Ishikawa (cell line): ENCODE data around the gene IGFL1.

Experiments
- CREB1 ChIP-seq: IDR thresholded peaks from 2 replicates; pipeline ENCODE4 v1.6.1; 2012; ENCODE audit warnings: low read depth
- FOXM1 ChIP-seq: IDR thresholded peaks from 2 replicates; pipeline ENCODE4 v1.6.1; 2012; ENCODE audit warnings: low read depth, borderline replicate concordance
- RAD21 ChIP-seq: IDR thresholded peaks from 2 replicates; pipeline ENCODE4 v1.6.1; 2012; ENCODE audit warnings: low read depth
- TCF12 ChIP-seq: IDR thresholded peaks from 2 replicates; pipeline ENCODE4 v1.6.1; 2012; ENCODE audit warnings: low read depth
- YY1 ChIP-seq: IDR thresholded peaks from 2 replicates; pipeline ENCODE4 v1.6.1; 2012; ENCODE audit warnings: low read depth
- TF ChIP-seq, protein P1 (sequence below): IDR thresholded peaks from 2 replicates; pipeline ENCODE4 v1.6.1; 2012; ENCODE audit warnings: low read depth, mild to moderate bottlenecking
- TF ChIP-seq, protein P2 (sequence below): IDR thresholded peaks from 2 replicates; pipeline ENCODE4 v1.6.1; 2012

DNA sequence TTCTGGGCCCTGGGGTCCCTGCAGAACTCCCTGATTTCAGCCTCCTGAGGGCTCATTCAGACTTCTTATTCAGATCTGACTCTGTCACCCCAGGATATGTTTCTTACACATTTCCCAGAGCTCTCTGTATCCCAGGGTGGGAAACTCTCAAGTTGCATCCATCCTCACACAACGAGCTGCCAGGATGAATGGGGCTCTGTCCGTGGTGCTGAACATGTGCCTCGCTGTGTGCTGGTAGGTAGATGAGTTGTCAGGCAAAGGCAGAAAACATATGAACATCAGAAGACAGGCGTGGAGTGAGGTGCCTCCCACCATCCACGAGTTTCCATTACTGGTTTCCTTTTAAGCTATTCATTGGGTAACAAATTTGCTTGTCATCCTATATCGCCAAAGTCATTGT is 11.4 kb upstream of the IGFL1 start:
- TF ChIP-seq, protein P1, sequence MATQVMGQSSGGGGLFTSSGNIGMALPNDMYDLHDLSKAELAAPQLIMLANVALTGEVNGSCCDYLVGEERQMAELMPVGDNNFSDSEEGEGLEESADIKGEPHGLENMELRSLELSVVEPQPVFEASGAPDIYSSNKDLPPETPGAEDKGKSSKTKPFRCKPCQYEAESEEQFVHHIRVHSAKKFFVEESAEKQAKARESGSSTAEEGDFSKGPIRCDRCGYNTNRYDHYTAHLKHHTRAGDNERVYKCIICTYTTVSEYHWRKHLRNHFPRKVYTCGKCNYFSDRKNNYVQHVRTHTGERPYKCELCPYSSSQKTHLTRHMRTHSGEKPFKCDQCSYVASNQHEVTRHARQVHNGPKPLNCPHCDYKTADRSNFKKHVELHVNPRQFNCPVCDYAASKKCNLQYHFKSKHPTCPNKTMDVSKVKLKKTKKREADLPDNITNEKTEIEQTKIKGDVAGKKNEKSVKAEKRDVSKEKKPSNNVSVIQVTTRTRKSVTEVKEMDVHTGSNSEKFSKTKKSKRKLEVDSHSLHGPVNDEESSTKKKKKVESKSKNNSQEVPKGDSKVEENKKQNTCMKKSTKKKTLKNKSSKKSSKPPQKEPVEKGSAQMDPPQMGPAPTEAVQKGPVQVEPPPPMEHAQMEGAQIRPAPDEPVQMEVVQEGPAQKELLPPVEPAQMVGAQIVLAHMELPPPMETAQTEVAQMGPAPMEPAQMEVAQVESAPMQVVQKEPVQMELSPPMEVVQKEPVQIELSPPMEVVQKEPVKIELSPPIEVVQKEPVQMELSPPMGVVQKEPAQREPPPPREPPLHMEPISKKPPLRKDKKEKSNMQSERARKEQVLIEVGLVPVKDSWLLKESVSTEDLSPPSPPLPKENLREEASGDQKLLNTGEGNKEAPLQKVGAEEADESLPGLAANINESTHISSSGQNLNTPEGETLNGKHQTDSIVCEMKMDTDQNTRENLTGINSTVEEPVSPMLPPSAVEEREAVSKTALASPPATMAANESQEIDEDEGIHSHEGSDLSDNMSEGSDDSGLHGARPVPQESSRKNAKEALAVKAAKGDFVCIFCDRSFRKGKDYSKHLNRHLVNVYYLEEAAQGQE: peak; percentile 96
- no peak for TF ChIP-seq TCF12
- TF ChIP-seq, protein P2, sequence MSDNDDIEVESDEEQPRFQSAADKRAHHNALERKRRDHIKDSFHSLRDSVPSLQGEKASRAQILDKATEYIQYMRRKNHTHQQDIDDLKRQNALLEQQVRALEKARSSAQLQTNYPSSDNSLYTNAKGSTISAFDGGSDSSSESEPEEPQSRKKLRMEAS: peak; percentile 67; the same call in 1 of the 2 replicates
- no peak for TF ChIP-seq RAD21
- TF ChIP-seq CREB1: no peak
- no peak for TF ChIP-seq FOXM1
- no peak for TF ChIP-seq YY1
